Measurements from ENCODE around the gene SCMH1.

The SCMH1 gene

DNA sequence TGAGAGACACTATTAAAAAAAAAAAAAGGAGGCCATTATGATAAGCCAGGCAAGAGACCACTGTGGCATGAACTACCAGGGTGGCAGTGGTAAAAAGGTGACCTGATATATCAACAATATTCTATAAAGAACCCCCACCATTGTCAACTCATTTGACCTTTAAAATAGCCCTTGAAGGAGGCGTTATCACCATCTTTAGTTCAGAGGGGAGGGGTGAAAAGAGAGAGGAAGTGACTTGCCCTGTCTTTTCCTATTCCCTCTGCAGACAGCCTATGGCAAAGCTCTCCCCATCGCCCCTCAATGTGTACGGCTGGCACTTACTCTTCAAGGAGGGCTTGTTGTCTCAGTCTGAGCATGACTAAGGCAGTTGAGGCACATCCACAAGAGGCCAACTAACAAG is 208.8 kb downstream of the SCMH1 start:
- TF ChIP-seq, protein P1, sequence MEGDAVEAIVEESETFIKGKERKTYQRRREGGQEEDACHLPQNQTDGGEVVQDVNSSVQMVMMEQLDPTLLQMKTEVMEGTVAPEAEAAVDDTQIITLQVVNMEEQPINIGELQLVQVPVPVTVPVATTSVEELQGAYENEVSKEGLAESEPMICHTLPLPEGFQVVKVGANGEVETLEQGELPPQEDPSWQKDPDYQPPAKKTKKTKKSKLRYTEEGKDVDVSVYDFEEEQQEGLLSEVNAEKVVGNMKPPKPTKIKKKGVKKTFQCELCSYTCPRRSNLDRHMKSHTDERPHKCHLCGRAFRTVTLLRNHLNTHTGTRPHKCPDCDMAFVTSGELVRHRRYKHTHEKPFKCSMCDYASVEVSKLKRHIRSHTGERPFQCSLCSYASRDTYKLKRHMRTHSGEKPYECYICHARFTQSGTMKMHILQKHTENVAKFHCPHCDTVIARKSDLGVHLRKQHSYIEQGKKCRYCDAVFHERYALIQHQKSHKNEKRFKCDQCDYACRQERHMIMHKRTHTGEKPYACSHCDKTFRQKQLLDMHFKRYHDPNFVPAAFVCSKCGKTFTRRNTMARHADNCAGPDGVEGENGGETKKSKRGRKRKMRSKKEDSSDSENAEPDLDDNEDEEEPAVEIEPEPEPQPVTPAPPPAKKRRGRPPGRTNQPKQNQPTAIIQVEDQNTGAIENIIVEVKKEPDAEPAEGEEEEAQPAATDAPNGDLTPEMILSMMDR (IDR thresholded peaks at IDR 0.05) = no peak
- no peak overlapping the region for H3K27ac ChIP-seq
- no peak for DNase-seq (ENCODE audit: low spot score)

GRCh38 chr1:41032147-41032546 is 210.0 kb downstream of the SCMH1 start:
- no peak for DNase-seq (ENCODE audit: low spot score)
- TF ChIP-seq, protein P1 (IDR thresholded peaks at IDR 0.05) = no peak
- H3K27ac ChIP-seq = no peak overlapping the region
- H3K4me3 ChIP-seq = no peak overlapping the region

More for the DNA sequence above, 208.8 kb downstream of the SCMH1 start:
- H3K4me3 ChIP-seq = no peak overlapping the region

DNA sequence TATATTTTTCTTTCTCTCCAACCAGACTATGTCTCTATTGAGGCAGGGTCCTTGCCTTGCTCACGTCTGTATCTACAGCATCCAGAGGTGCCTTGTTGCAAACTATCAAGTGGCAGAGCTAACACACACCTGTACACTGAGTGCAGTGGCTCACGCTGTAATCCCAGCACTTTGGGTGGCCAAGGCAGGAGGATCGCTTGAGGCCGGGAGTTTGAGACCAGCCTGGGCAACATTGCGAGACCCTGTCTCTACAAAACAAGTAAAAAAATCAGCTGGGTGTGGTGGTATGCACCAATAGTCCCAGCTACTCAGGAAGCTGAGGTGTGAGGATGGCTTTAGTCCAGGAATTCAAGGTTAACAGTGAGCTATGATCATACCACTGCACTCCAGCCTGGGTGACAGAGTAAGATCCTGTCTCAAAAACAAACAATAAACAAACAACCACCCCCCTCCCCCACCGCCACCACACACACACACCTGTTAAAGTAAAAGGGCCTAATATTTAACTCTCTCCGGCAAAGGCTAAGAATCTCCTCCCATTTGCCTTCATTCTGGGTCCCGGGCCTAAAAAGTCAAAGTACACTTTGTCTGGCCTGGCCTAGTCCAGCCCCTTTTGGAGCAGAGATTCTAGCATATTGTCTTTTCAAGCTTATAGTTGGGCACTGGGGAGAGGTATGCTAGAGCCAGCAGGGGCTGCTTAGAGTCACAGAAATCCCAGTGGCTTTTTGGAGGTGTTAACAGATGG is 211.1 kb downstream of the SCMH1 start:
- DNase-seq (ENCODE audit: low spot score) = no peak
- H3K27ac ChIP-seq = no peak overlapping the region

GRCh38 chr1:41028034-41028642 is 214.0 kb downstream of the SCMH1 start:
- TF ChIP-seq, protein P1 (IDR thresholded peaks at IDR 0.05) = no peak
- Histone ChIP-seq H3K4me3 (no peak overlapping the region), H3K27ac (no peak overlapping the region)
- no peak for DNase-seq (ENCODE audit: low spot score)

More for the DNA sequence above, 211.1 kb downstream of the SCMH1 start:
- TF ChIP-seq, protein P1 (IDR thresholded peaks at IDR 0.05) = no peak
- no peak overlapping the region for H3K4me3 ChIP-seq

GRCh38 chr1:41025979-41026819 is 215.9 kb downstream of the SCMH1 start:
- Histone ChIP-seq H3K27ac (no peak overlapping the region), H3K4me3 (no peak overlapping the region)
- TF ChIP-seq, protein P1 (IDR thresholded peaks at IDR 0.05) = no peak
- no peak for DNase-seq (ENCODE audit: low spot score)

GRCh38 chr1:41024953-41025352 is 217.2 kb downstream of the SCMH1 start:
- no peak for DNase-seq (ENCODE audit: low spot score)
- no peak overlapping the region for H3K4me3 ChIP-seq
- no peak overlapping the region for H3K27ac ChIP-seq
- TF ChIP-seq, protein P1 (IDR thresholded peaks at IDR 0.05) = no peak
